Measurements from ENCODE around the gene SAT2. TPM values are rescaled to one million over a fixed set of nuclear protein-coding genes. Genes with fewer than 3 reads are reported as not detected.

Gene SAT2
- total RNA-seq, 1 experiment from 2014 or later = 54.9 TPM

GRCh38 chr17:7631398-7632380, 4.1 kb upstream of the SAT2 start:
- Histone ChIP-seq H3K36me3 (ENCODE audit: control insufficient read depth in 1 of 2, insufficient read depth in 2 of 2, low read length in 2 of 2) (no peaks in the 10 kb centered on the region), H3K27me3 (ENCODE audit: insufficient read depth, low read length) (no peaks in the 10 kb centered on the region), H3K4me3 (replicated peaks in 1 of 2; ENCODE audit: low read depth in 1 of 2, low read length in 2 of 2) (no peak overlapping the region), H4K20me1 (ENCODE audit: insufficient read depth) (no peaks in the 10 kb centered on the region), H3K4me1 (ENCODE audit: control insufficient read depth in 1 of 2, insufficient read depth in 2 of 2, low read length in 2 of 2) (peaks cover 4 to 15% of the 10 kb centered on the region in 2 experiments), H3K9ac (ENCODE audit: low read length) (no peak overlapping the region), H2AFZ (ENCODE audit: low read depth, low read length, poor library complexity, severe bottlenecking) (no peak overlapping the region), H3K27ac (ENCODE audit: low read depth, low read length) (no peak overlapping the region; the same call in 1 of the 2 replicates), H3K79me2 (ENCODE audit: insufficient read depth, low read length) (peaks cover 3% of the 10 kb centered on the region; the same call in 1 of the 2 replicates), H3K4me2 (ENCODE audit: low read length) (no peak overlapping the region), H3K9me2 (ENCODE audit: insufficient read depth) (no peaks in the 10 kb centered on the region), H3K9me3 (ENCODE audit: control insufficient read depth in 1 of 2, insufficient read depth in 1 of 2, low read depth in 1 of 2, low read length in 2 of 2) (no peaks in the 10 kb centered on the region)
- ATAC-seq (no peak), DNase-seq (ENCODE audit: low read depth, low spot score) (no peak)
- POLR2A ChIA-PET = interaction anchor here (1.0 to 3.7 kb wide), 3 partner anchors 10 to 55 kb away, joined by 5 to 31 read pairs (median 6); partner anchors contain the start of genes MPDU1, TP53 and WRAP53
- no TSS peak for BruUV-seq (replicated peaks)
- TF ChIP-seq ZBTB33 (IDR thresholded peaks at IDR 0.05; ENCODE audit: extremely low read depth, insufficient replicate concordance, low read length) = no peak
- intact Hi-C loops (cut with micrococcal nuclease) = loop anchor here (1.0 to 5.0 kb wide), 2 partner anchors 56 to 426 kb away; partner anchors contain the start of gene TP53
- CTCF ChIA-PET = interaction anchor here (0.6 to 5.4 kb wide), 10 partner anchors 8 to 410 kb away, joined by 3 to 54 read pairs (median 4); partner anchors contain the start of genes FXR2, TP53 and WRAP53
- RAD21 ChIA-PET (ENCODE audit: low non-redundant PET in 1 of 2, low total read pairs in 2 of 2, uncharacterized antibody in 2 of 2, unreplicated experiment in 2 of 2) = interaction anchor here (0.8 to 1.0 kb wide), 3 partner anchors 45 to 56 kb away, joined by 3 to 5 read pairs (median 3); partner anchors contain the start of gene TP53 (in 2 of the 2)

Data from HCT116 (cell line).